SKM-1 treated with dmso at 0.1 percent for 144 hours (cell line): ENCODE data around the gene FADS1.

ENCODE experiments used
- DNase-seq: peaks from one replicate; lab custom pipeline; 2025; ENCODE audit not compliant: unreplicated experiment; lab: John Stamatoyannopoulos, UW

The FADS1 gene

GRCh38 chr11:61763930-61764605, 52.7 kb downstream of the FADS1 start:
- no peak for DNase-seq

DNA sequence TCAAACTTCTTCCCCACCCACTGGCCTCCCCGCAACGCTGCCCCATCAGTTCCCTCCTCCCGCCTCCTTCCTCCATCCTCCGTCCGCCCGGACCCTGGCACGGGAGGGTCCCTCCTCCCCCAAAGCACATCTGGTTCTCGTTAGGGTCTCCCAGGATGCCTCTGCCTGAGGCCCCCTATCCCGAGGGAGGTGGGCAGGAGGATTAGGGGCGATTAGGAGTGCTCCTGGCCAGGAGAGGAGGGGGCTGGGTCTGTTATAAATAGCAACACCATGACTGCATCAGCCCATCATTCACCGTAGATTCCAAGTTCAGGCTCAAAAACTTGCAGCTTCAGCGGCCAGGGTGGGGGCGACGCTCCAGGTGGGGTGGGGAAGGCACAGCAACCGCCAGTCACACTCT, 54.0 kb downstream of the FADS1 start:
- no peak for DNase-seq

DNA sequence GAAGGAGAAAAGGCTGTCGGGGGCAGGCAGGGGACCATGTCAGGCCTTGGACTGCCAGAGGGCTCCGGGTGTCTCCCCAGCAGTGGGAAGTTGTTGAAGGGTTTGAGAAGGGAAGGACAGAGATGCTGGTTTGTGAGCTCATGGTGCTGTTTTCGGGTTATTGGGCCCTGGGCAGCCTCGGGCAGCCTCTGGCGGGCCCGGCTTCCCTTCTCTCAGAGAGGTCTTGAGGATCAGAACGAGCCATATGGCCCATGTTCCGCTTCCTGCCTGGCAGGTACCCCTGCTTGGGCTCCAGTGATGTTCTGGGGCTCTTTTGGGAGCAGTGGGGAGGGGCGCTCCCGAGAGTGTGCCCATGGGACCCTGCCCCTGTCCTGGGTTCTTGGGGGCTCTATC, 54.6 kb downstream of the FADS1 start:
- no peak for DNase-seq

DNA sequence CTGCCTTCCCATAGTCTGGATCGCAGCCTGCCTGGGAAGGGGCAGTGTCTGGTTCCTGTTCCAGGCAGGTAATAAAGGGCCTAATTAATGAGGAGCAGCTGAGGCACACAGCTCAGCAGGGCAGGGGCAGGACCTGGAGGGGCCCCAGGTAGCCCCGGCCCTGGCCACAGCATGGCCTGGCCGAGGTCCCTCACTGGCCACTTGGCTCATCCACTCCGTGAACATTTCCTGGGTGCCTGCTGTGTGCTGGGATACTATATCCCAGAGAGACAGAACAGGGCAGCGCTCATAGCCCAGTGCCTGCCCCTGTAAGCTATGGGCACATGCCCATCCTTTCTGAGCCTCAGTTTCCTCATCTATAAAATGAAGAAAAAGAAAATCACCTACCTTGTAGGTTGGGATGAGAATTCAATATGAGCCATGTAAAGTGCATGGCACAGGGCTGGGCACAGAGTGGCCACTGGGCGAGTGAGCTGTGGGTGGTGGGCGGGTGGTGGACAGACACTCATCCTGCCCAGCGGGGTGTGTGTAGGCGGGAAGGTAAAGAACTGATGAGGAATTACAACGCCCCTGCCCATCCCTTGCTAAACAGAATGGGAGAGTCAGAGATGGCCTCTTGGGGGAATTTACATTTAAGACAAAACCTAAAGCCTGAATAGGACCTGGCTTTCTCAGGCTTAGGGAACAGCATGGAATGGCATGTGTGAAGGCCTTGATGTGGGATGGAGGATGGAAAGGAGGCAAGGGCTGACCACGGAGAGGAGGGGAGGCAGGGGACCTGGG, 55.2 kb downstream of the FADS1 start:
- no peak for DNase-seq

- no peak for DNase-seq
Measured at GRCh38 chr11:61760946-61761345, 55.9 kb downstream of the FADS1 start.

DNA sequence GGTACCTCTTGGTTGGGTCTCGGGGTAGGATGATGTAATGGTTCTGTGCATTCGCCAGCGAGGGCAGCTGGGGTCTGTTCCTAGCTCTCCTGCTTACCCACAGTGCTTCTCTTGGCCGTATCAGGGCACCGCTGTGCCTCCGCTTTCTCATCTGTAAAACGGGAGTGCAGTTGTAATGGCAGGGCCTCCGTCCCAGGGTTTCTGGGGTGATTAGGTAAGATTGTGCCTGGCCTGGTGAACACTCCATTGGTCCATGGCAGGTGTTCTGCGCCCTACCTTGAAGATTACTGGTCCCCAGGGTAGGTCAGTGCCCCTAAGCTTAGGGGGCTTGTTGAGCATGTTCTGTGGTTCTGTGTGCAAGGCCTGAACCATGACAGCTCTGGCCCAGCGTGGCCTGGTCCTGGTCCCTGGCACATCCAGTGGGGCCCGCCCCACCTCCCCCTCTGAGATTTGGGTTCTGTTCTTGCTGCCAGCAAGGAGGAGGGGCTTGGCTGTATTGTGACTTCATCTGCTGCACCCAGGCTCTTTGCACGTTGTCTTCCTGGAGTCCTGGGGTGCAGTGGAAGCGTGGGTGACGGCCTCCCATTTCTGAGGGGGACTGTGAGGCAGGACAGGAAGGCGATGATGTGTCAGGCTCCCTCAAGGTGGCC, 59.5 kb downstream of the FADS1 start:
- DNase-seq: no peak

- DNase-seq: peak; percentile 8
Measured at GRCh38 chr11:61756452-61757212, 60.2 kb downstream of the FADS1 start.

GRCh38 chr11:61756147-61756451, 60.7 kb downstream of the FADS1 start:
- no peak for DNase-seq

DNA sequence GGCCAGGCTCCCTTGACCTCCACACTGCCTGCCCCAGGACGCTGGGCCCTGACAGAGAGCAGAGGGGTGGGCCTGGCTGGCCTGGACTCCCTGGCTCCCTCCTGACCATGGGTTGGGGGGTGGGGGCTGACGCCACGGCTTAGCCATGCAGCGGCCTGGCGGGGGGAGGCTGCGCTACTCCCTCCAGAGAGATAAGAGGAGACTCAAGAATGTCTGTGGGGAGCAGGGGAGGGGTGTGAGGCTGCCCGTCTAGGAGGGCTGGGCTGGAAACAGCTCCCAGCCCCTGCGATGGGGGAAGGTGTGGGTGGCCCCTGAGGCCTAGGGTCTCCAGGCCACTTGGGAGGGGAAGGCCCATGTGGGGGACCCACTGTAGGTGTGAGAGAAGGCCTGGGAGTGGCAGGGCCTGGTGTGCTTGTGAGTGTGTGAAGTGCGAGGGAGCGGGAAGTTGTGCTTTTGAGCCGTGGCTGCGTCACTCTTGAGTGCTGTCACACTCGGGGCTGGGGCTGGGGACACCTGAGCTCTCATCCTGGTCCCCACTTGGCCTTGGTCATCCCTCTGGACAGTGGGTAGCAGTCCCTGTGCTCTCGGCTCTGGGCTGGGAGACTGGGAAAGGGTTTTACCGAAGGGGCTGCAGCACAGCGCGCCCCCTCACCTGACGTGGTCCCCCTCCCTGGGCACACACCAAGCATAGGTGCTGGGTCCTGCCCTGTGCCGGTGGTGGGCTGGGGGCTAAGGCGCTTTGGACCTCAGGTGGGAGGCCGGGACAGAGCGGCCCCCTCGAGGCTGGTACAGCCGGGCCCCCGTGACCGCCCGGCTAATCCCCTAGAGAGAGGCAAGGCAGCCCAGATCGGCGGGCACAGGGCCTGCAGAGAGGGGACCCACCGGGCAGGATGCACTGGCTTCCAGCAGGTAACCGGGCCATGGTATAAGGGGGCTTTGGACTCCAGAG, 62.0 kb downstream of the FADS1 start:
- DNase-seq: no peak

DNA sequence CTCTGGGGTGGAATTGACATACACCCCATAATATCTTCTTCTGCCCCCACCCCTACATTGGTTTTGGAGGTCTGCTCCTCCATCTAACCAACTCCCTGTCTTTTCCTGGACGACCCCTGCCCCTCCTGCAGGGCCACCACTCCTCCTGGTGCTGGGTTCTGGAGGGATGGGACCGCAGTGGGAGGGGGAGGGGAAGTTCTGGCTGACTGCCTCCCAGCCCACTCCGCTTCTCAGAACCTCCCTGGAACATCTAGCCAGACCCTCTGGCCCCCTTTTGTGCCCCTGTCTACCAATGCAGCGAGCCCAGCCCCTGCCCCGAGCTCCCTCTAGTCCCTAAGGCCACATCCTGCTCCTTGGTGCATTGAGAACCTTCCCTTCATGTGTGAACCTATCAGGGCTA, 63.1 kb downstream of the FADS1 start:
- no peak for DNase-seq

DNA sequence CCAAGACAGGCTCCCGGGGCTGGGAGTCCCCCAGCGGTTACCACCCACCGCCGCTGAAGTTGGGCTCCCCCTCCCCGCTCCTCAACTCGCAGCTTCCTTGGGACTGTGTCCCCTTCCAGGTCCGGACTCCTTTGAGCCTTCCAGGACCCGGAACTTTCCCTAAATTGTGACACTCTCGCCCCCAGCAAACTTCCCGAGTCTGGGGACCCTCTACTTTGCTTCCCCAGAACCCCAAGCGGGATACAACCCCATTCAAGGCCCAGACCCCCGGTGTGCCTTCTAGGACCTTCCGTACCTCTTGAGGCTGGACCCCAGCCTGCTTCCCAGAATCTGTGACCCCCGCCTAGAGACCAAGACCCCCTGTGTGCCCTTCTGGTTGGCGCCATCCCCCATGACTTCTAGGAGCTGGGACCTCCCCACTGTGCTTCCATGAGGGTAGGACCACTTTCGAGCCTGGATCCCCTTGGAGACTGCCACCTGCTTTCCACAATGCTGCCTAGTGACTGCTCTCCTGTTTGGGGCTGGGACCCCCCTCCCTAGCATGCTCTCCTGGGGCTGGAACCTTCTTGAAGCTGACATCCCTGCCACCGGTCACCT, 63.8 kb downstream of the FADS1 start:
- DNase-seq: no peak

GRCh38 chr11:61752117-61752924, 64.5 kb downstream of the FADS1 start, which contains the start of gene MYRF:
MYRF (plus strand) TSS chr11:61752636; CDS start chr11:61752745, 109 bp downstream.
- peak; percentile 26 for DNase-seq

DNA sequence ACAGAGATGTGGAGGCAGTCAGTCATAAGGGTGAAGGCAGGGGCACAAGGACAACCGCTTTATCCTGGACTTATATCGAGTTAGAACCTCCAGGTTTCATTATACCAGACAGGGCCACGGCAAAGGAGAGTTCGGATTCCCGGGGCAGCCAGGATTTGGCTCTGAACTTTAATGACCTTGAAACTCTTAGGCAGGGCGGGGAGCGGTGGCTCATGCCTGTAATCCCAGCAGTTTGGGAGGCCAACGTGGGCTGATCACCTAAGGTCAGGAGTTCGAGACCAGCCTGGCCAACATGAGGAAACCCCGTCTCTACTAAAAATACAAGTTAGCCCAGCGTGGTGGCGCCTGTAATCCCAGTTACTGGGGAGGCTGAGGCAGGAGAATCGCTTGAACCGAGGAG, 65.4 kb downstream of the FADS1 start:
- no peak for DNase-seq

DNA sequence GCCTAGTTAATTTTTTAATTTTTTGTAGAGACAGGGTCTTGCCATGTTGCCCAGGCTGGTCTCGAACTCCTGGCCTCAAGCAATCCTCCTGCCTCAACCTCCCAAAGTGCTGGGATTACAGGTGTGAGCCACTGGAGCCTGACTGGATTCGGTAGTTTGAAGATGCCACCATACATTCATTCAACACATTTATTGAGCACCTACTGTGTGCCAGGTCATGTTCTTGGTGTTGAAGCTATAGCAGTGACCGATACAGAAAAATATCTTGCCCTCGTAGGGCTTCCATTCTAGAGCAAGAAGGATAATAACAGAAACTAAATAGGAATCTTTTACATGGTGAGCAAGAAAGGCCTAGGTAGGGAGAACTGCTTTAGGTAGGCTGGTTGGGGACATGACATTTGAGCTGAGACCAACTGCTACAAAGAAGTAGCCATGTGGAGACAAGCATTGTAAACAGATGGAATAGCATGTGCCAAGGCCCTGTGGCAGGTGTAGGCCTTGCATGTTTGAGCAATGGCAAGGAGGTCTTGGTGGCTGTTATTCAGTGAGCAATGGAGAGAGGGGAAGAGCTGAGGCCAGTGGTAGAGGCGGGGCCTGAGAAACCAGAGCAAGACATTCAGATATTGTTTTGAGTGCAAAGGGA, 66.1 kb downstream of the FADS1 start:
- no peak for DNase-seq
